HG03354 (cell line): Measurements from ENCODE around the gene ZNF385B.

Source experiments
- ATAC-seq: cut with Tn5 transposase; IDR thresholded peaks from one replicate; pipeline ENCODE4 v1.9.1; 2021; ENCODE audit warnings: mild to moderate bottlenecking; ENCODE audit not compliant: unreplicated experiment, poor library complexity, severe bottlenecking

ZNF385B gene

GRCh38 chr2:179606141-179606540, 255.3 kb downstream of the ZNF385B start:
- no peak for ATAC-seq

- no peak for ATAC-seq
Observed at GRCh38 chr2:179605341-179605740, 256.1 kb downstream of the ZNF385B start.

GRCh38 chr2:179604598-179604997, 256.8 kb downstream of the ZNF385B start:
- ATAC-seq = no peak

GRCh38 chr2:179602452-179602851, 259.0 kb downstream of the ZNF385B start:
- no peak for ATAC-seq

- ATAC-seq = no peak
Observed at GRCh38 chr2:179596018-179596417, 265.4 kb downstream of the ZNF385B start.

- ATAC-seq = no peak
Observed at GRCh38 chr2:179595284-179595683, 266.1 kb downstream of the ZNF385B start.

GRCh38 chr2:179594268-179595112, 266.9 kb downstream of the ZNF385B start:
- ATAC-seq = no peak

GRCh38 chr2:179593323-179593722, 268.1 kb downstream of the ZNF385B start:
- ATAC-seq = no peak

- no peak for ATAC-seq
Observed at GRCh38 chr2:179592167-179592936, 269.1 kb downstream of the ZNF385B start.

GRCh38 chr2:179591690-179592089, 269.7 kb downstream of the ZNF385B start:
- ATAC-seq = no peak

- ATAC-seq = no peak
Observed at GRCh38 chr2:179588486-179589145, 272.8 kb downstream of the ZNF385B start.

GRCh38 chr2:179584760-179585159, 276.7 kb downstream of the ZNF385B start:
- ATAC-seq = no peak

GRCh38 chr2:179581605-179582004, 279.8 kb downstream of the ZNF385B start:
- ATAC-seq = no peak

- ATAC-seq = no peak
Observed at GRCh38 chr2:179580378-179581146, 280.9 kb downstream of the ZNF385B start.

GRCh38 chr2:179579800-179580199, 281.6 kb downstream of the ZNF385B start:
- ATAC-seq = no peak

- ATAC-seq = no peak
Observed at GRCh38 chr2:179578171-179578916, 283.1 kb downstream of the ZNF385B start.

- no peak for ATAC-seq
Observed at GRCh38 chr2:179574061-179574519, 287.3 kb downstream of the ZNF385B start.

GRCh38 chr2:179572544-179572943, 288.9 kb downstream of the ZNF385B start:
- ATAC-seq = no peak

GRCh38 chr2:179571721-179572120, 289.7 kb downstream of the ZNF385B start:
- ATAC-seq = no peak
